ENCODE data around the gene REEP3.

The REEP3 gene

GRCh38 chr10:63527401-63527800 lies 6.2 kb downstream of the REEP3 start:
- H3K27ac ChIP-seq (ENCODE audit: extremely low read depth, low read depth, low read length) = no peak overlapping the region
- POLR2A ChIA-PET = no interaction called here
- peaks cover 0 to 6% of the 10 kb centered on the region in 2 experiments; a peak in 2 of 3 replicates for H3K36me3 ChIP-seq (ENCODE audit: control insufficient read depth in 2 of 2, insufficient read depth in 1 of 2, low read length in 2 of 2)

GRCh38 chr10:63528084-63528744 lies 7.0 kb downstream of the REEP3 start:
- TF ChIP-seq PRDM10 (tag by site-specific recombination; IDR thresholded peaks at IDR 0.05) (peak; percentile 31; the same call in 1 of the 2 replicates), HOXA7 (CRISPR knock-in tag; IDR thresholded peaks at IDR 0.05; ENCODE audit: borderline replicate concordance) (no peak), ZNF600 (tag by site-specific recombination; IDR thresholded peaks at IDR 0.05) (0 out of 2 replicates have a peak, but pooled peaks have one; percentile 25)
- Histone ChIP-seq H3K36me3 (ENCODE audit: control insufficient read depth in 2 of 2, insufficient read depth in 1 of 2, low read length in 2 of 2) (peaks cover 0 to 6% of the 10 kb centered on the region in 2 experiments; a peak in 2 of 3 replicates), H3K4me1 (ENCODE audit: control insufficient read depth, insufficient read depth, low read length) (peaks cover 4% of the 10 kb centered on the region), H3K4me3 (ENCODE audit: low read depth, low read length) (no peak overlapping the region), H3K9me3 (ENCODE audit: control insufficient read depth, insufficient read depth, low read depth, low read length) (no peaks in the 10 kb centered on the region), H3K27ac (ENCODE audit: extremely low read depth, low read depth, low read length) (no peak overlapping the region)
- CTCF ChIA-PET = interaction anchor here (0.6 kb wide), 1 partner anchor 10 kb away, joined by 4 read pairs; no protein-coding TSS in a partner anchor
- POLR2A ChIA-PET = no interaction called here

More at GRCh38 chr10:63527401-63527800, 6.2 kb downstream of the REEP3 start:
- no peak overlapping the region for H3K4me3 ChIP-seq (ENCODE audit: low read depth, low read length)
- 0 out of 2 replicates have a peak, but pooled peaks have one; percentile 11 for TF ChIP-seq PRDM10 (tag by site-specific recombination; IDR thresholded peaks at IDR 0.05)
- TF ChIP-seq ZNF280D (tag by site-specific recombination; IDR thresholded peaks at IDR 0.05) = no peak
- CTCF ChIA-PET = interaction anchor here (0.6 kb wide), 1 partner anchor 11 kb away, joined by 4 read pairs; no protein-coding TSS in a partner anchor
- peaks cover 11% of the 10 kb centered on the region for H3K4me1 ChIP-seq (ENCODE audit: control insufficient read depth, insufficient read depth, low read length)
- H3K9me3 ChIP-seq (ENCODE audit: control insufficient read depth, insufficient read depth, low read depth, low read length) = no peaks in the 10 kb centered on the region

- Histone ChIP-seq H3K4me1 (ENCODE audit: control insufficient read depth, insufficient read depth, low read length) (no peaks in the 10 kb centered on the region), H3K9me3 (ENCODE audit: control insufficient read depth, insufficient read depth, low read depth, low read length) (no peaks in the 10 kb centered on the region), H3K36me3 (ENCODE audit: control insufficient read depth in 2 of 2, insufficient read depth in 1 of 2, low read length in 2 of 2) (peaks cover 0 to 6% of the 10 kb centered on the region in 2 experiments; a peak in 1 of 3 replicates), H3K27ac (ENCODE audit: extremely low read depth, low read depth, low read length) (no peak overlapping the region), H3K4me3 (ENCODE audit: low read depth, low read length) (no peak overlapping the region)
- ChIA-PET CTCF (no interaction called here), POLR2A (no interaction called here)
- TF ChIP-seq REST (tag by site-specific recombination; IDR thresholded peaks at IDR 0.05) = no peak
- TF ChIP-seq ZNF16 (tag by site-specific recombination; IDR thresholded peaks at IDR 0.05; ENCODE audit: low read depth) = no peak
- TF ChIP-seq ZBTB21 (tag by site-specific recombination; IDR thresholded peaks at IDR 0.05) = no peak
- TF ChIP-seq OSR2 (tag by site-specific recombination; IDR thresholded peaks at IDR 0.05) = no peak
- no peak for TF ChIP-seq ZNF521 (tag by site-specific recombination; IDR thresholded peaks at IDR 0.05)
- no peak for TF ChIP-seq ZNF354C (tag by site-specific recombination; IDR thresholded peaks at IDR 0.05; ENCODE audit: borderline replicate concordance, low read depth)
- TF ChIP-seq ZSCAN16 (tag by site-specific recombination; IDR thresholded peaks at IDR 0.05) = no peak
- TF ChIP-seq OVOL3 (tag by site-specific recombination; IDR thresholded peaks at IDR 0.05) = no peak
- TF ChIP-seq ZNF266 (tag by site-specific recombination; IDR thresholded peaks at IDR 0.05; ENCODE audit: low read depth) = no peak
Observed at GRCh38 chr10:63530409-63530808, 9.2 kb downstream of the REEP3 start.
